Stimulated activated CD8-positive, alpha-beta memory T cell treated with anti-CD3 and anti-CD28 coated beads, Interleukin-12 subunit alpha, Interleukin-12 subunit beta, amount 100 ng/mL, for 24 hours (primary cell): ENCODE data around the gene TMEM248.
A peak's percentile ranks its signal among the peaks of the same experiment; 100 is the strongest.
"Not testable (repeated sequence)": the region's sequence is repeated elsewhere in the genome, so short reads cannot be mapped to it uniquely, and the experiment has no call there.

Experiments
- DNase-seq: peaks from one replicate; pipeline ENCODE4 v3.0.0-alpha.2; 2020; ENCODE audit errors: extremely low read depth

Gene TMEM248

GRCh38 chr7:66950763-66951162, 29.7 kb downstream of the TMEM248 start:
- DNase-seq: no peak

- no peak for DNase-seq
These were observed 31.5 kb downstream of the TMEM248 start for GRCh38 chr7:66952343-66953043.

DNA sequence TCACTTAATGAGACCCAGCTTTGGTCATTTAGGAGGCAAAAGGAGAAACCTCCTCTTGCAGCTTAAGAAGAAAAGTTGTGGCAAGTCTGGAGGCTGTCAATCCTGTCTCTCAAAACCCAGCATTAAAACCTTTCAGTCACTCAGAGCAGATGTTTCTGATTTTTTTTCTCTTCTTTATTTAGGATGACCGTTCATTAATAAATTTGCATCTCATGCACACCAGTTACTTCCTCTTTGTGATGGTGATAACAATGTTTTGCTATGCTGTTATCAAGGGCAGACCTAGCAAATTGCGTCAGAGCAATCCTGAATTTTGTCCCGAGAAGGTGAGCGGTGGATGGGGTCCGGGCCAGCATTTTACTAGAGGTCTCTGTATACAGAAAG, 32.0 kb downstream of the TMEM248 start:
- no peak for DNase-seq

DNA sequence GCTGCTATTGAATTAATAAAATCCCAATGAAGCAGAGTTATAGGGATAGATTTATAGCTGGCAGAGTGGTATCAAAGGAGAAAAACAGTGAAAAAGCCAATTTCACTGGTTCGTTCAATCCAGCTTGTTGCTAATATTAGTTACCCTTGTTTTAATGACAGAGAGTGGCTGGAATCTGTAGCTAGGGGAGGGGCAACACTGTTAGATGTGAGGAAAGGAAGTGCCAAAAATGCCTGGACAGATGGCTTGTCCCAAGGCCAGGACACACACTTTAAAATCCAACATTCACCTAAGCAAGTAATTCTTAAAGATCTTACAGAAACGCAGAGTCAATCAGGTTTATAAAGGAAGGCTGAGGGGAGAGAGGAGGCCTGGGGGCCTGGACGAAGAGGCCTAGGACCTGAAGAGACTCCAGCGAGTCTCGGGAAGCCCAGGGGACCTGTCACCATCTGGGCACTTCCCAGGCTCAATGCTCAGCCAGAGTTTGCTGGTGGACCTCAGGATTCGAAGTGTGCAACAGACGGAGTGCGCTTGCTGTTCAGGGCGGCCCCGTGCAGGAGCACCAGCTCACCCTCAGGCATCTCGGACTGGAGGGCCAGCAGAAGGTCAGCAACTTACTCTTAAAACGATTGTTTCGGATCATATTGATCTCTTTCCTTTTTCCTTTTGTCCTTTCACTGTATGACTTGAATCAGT, 36.7 kb downstream of the TMEM248 start:
- no peak for DNase-seq

- no peak for DNase-seq
These were observed 37.7 kb downstream of the TMEM248 start for GRCh38 chr7:66958538-66959350.

DNA sequence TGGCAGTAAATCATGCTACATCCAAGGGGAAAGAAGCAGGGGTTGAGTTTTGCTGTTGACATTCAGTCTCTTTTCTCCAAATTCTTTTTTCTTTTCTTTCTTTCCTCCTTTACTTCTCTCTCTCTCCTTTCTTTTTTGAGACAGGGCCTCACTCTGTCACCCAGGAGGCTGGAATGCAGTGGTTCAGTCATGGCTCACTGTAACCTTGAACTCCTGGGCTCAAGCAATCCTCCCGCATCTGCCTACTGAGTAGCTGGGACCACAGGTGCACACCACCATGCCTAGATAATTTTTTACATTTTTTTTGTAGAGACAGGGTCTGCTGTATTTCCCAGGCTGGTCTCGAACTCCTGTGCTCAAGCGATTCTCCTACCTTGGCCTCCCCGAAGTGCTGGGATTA, 39.2 kb downstream of the TMEM248 start:
- no peak for DNase-seq

GRCh38 chr7:66961096-66961495, 40.1 kb downstream of the TMEM248 start:
- DNase-seq: no peak

GRCh38 chr7:66964411-66964810, 43.4 kb downstream of the TMEM248 start:
- no peak for DNase-seq

DNA sequence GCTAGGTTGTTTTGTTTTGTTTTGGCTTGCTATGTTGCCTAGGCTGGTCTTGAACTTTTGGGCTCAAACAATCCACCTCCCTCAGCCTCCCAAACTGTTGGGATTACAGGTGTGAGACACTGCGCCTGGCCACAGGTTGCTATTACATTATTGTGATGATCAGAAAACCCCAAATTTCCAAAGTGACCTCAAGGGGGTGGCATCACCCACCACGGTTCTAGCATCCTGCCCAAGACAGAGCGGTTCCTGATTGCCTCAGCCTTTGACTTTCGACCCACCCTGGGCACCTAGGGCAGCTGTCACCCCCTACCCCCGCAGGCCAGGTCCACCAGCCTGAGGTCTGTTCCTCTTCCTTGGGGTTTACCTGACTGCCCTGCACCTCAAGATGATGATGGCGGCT, 46.0 kb downstream of the TMEM248 start:
- DNase-seq: no peak

- DNase-seq: not testable (repeated sequence)
These were observed 48.0 kb downstream of the TMEM248 start for GRCh38 chr7:66969001-66969400.

- no peak for DNase-seq
These were observed 49.3 kb downstream of the TMEM248 start for GRCh38 chr7:66970310-66970709.

DNA sequence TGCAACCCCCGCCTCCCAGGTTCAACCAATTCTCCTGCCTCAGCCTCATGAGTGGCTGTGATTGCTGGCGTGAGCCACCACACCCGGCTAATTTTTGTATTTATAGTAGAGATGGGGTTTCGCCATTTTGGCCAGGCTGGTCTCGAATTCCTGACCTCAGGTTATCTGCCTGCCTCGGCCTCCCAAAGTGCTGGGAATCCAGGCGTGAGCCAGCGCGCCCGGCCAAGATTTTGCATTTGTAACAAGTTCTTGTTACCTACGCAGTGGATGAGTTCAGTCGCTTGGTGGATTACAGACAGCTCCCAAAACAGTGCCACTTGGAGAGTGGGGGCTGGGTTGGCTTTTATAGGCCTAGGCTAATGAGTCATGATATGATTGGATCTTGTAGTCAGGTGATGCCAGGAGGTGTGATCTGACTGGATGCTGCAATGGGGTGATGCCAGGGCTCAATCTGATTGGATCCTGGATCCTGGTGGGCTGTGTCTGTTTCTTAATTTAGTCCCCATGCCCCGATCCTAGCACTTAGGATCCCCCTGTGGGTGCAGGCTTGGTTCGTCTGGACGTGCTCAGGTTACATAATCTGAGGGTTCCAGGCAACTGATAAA, 54.1 kb downstream of the TMEM248 start:
- DNase-seq: no peak

- DNase-seq: not testable (repeated sequence)
These were observed 57.3 kb downstream of the TMEM248 start for GRCh38 chr7:66978312-66978711.

- DNase-seq: not testable (repeated sequence)
These were observed 58.0 kb downstream of the TMEM248 start for GRCh38 chr7:66979013-66979412.

DNA sequence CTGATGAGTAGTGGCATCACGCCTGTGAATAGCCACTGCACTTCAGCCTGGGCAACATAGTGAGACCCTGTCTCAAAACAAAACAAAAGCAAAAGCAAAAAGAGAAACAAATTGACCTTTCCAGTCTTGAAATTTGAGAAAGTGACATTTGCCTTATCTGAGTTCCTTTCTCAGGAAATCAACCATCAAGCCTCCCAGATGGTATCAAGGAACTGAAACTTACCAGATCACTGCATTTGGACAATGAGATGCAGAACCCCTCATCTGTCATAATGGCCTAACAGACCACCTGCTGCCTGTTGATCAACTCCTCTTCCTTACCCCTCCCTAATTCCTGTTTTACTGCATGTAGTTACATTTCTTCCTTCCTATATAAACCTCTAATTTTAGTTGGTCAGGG, 59.3 kb downstream of the TMEM248 start:
- DNase-seq: not testable (repeated sequence)

DNA sequence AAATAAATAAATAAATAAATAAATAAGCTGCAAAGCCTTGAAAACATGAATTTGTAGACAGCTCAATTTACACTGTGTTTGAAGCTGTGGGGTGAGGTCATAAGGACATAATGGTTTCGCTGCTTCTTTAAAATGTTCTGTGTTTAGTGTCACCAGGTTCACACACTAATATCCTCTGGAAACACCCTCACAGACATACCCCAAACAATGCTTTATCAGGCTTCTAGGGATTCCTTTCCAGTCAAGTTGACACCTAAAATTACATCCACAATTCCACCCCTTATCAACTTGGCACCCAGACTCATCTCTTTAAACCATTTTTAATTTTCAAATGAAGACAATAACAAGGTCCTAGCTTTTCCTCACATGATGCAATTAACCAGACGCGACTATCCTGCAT, 68.5 kb downstream of the TMEM248 start:
- DNase-seq: not testable (repeated sequence)

DNA sequence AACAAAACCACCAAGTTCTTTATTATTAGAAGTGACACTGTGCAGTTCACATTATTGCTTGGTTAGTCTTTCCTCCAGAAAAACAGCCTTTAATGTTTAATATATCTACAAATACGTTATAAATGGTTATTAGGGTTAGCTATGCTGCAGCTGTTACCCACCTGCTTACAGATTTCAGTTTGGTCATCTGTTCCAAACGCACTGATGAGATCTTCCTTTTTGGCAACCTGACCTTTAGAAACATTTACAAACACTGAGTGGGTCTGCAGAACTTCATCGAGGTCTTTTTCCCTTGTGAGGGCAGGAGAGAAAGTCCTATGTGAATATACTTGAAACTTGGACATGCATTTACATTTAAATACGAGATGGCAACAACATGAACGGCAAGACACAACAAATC, 73.0 kb downstream of the TMEM248 start:
- not testable (repeated sequence) for DNase-seq

GRCh38 chr7:66994691-66995049, 73.6 kb downstream of the TMEM248 start:
- DNase-seq: not testable (repeated sequence)

DNA sequence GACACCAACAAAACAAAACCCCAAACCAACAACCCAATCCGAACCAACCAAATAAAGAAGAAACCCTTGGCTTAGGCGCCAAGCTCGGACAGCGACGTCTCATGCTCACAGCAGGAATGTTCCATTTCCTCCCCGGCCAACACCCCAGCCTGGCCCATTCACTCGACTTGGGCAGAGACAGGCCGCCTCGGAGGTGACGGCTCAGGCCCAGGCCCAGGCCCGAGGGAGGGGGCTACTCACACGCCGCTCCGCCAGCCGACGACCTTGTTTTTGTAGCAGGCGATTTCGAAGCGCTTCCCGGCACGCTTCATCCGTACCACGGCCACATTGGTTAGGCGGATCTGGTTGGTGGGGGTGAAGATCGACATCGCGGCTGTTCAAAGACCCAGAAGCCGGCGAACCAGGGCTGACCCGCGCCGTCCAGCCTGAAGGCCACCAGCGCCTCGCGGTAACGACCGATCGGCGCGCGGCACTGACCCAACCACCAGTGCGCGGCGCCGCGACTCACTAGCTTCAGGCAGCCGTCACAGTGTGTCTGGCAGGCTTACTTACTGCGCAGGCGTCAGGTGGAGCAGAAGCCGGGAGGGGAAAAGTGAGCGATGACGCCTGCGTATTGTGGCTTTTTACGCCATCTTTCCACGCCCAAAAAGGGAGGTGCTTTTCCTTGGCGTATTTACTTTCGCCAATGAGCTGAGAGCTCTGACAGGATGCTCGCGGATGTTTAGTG, 74.2 kb downstream of the TMEM248 start, which contains the start of gene SBDS:
Gene SBDS (minus strand): TSS at position 537 of the 727 bp plus-strand sequence. CDS start 169 bp downstream, at position 368.
- peak; percentile 75 for DNase-seq

GRCh38 chr7:66996444-66997191, 75.6 kb downstream of the TMEM248 start, which contains the start of gene TYW1:
TYW1 (plus strand) TSS chr7:66996833; CDS start chr7:66996979, 146 bp downstream.
- peak; percentile 86 for DNase-seq
